GM18858 (cell line): Measurements from ENCODE around the gene ALKAL2.

ENCODE experiments used
- ATAC-seq: cut with Tn5 transposase; IDR thresholded peaks from one replicate; pipeline ENCODE4 v1.9.1; 2021; ENCODE audit not compliant: unreplicated experiment

The ALKAL2 gene

GRCh38 chr2:290090-290722 lies 2.3 kb upstream of the ALKAL2 start:
- no peak for ATAC-seq

GRCh38 chr2:289362-290089 lies 1.6 kb upstream of the ALKAL2 start:
- no peak for ATAC-seq

- ATAC-seq = no peak
Measured at GRCh38 chr2:288758-289361, 969 bp upstream of the ALKAL2 start.

DNA sequence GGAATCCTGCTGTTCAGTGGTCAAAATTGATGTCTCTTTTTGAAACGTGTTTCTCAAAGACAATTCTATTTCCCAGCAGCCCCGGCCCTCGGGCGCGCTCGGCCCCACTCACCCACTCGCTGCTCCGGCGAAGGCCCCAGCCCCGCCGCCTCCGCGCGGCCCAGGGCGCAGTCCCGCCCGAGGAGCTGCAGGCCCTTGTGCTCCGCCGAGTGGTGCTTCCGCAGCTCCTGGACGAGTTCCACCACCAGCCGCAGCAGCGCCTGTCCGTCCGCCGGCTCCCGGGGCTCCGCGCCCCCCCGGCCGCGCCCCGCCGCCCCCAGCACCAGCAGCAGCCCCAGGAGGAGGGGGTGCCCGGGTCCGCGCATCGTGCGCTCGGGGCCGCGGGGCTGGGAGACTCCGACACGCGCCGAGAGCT lies 413 bp downstream of the ALKAL2 start:
- no peak for ATAC-seq

GRCh38 chr2:286774-287392 lies 1.0 kb downstream of the ALKAL2 start:
- no peak for ATAC-seq

GRCh38 chr2:286035-286434 lies 1.9 kb downstream of the ALKAL2 start:
- ATAC-seq = no peak

DNA sequence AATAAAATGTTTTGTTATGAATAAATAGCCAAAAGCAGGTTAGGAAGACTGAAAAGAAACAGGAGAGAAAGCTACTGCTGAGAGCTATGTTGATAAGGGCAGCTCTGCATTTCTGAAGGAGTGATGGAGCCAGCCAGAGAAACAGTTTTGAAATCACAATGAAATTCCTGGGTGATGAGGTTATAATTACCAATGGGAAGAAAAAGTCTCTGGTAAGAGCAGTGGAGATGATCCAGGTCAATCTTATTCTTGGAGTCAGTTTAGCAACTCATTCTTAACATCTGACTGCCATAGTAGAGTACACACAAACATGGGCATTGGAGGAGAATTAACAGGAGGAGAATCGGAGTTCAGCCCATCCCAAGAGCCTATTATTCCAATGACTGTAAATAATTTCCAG lies 2.4 kb downstream of the ALKAL2 start:
- no peak for ATAC-seq

GRCh38 chr2:284896-285492 lies 2.9 kb downstream of the ALKAL2 start:
- ATAC-seq = no peak

DNA sequence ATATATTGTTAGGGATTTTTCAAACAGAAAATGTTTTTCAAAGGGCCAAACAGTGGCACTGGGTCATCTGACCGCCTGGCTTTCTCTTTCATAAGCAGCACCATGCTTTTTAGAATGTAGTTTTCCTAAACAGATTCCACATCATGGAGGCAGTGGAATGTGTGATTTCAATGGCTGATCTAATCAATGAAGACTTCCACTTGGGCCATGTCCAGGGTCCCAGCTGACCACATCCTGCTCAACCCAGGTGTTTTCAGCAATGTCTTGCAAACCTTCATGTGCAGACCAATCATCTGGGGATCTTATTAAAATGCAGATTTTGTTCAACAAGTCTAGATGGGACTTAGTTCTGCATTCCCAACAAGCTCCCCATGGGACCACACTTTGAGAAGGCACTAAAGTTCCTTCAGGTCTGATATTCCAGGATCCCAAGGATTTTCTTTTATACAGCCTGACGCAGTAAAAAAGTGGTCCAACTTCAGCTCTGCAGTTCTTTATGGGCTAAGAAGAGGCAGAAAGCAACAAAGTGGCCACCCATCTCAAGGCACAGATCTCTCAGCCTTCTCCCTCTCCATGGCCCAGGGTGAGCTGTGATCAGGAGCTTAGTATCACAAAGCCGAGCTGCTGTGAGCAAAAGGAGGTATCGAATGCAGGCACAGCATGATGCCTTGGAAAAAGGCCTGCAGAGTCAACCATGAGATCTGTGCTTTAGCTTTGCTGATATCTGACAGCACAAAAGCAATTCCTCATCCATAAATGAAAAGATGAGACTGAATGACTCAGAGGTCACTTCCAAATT lies 3.7 kb downstream of the ALKAL2 start:
- ATAC-seq = no peak

- ATAC-seq = no peak
Measured at GRCh38 chr2:282371-283263, 5.3 kb downstream of the ALKAL2 start.

GRCh38 chr2:281381-281780 lies 6.5 kb downstream of the ALKAL2 start:
- no peak for ATAC-seq

GRCh38 chr2:280650-281110 lies 7.2 kb downstream of the ALKAL2 start:
- ATAC-seq = no peak

- ATAC-seq = no peak
Measured at GRCh38 chr2:279956-280649, 7.8 kb downstream of the ALKAL2 start.

GRCh38 chr2:279366-279765 lies 8.5 kb downstream of the ALKAL2 start:
- no peak for ATAC-seq

- ATAC-seq = no peak
Measured at GRCh38 chr2:278927-279320, 9.0 kb downstream of the ALKAL2 start.

GRCh38 chr2:278312-278926 lies 9.5 kb downstream of the ALKAL2 start:
- ATAC-seq = no peak

DNA sequence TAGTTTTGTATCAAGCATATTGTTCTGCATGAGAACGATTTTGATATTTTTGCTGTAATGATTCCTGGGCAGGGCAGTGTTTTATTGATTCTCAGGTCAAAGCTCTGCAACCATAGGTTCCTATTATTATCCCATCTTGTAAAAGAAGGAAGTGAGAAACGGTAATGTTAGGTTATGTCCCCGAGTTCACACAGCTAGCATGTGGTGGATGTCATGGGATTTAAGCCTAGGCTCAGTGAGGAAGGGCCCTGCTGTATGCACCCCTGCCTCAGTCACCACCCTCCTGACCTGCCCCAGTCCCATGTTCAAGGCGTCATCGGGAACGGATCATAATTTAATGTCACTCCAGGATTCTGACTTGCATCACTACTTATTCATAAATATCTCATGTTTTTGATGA lies 12.4 kb downstream of the ALKAL2 start:
- ATAC-seq = peak; percentile 96

- no peak for ATAC-seq
Measured at GRCh38 chr2:274503-274902, 13.4 kb downstream of the ALKAL2 start.

DNA sequence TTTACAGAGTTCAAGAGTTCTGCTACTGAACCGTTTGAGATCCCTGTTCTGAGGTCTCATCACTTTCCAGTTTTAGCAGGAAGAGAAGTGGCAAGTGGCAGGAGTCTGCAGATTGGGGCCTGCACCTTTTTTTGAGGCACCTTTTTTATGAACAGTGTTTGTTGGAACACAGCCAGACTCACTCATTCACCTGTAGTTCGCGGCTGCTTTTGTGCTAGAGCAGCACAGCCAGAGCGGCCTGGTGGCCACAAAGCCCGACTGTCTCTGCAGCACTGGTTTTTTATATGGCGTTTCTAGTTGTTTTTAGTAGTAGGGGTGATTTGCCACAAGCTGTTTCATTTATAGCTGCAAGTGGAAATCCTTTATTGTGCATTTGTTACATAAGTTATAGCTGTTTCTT lies 14.6 kb downstream of the ALKAL2 start:
- ATAC-seq = no peak
